ENCODE measurements around the gene MDFIC.

DNA sequence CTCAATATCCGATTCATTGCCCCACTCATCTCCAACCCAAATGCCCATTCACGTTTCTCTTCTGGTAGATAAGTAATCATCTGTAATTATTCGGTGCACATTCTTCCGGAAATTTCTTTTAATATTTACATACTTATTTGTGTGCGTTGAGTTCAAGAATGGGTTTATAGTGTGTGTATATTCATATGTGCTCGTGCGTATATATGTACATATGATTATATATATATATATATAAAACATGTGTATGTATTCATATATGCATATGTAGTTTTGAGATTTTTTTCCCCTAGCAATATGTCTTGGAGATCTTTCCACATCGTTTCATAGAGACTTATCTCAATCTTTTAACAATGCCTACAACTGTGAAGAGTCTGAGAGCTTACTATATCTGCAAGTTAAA lies 118.2 kb downstream of the MDFIC start:
- TF ChIP-seq, protein P1, sequence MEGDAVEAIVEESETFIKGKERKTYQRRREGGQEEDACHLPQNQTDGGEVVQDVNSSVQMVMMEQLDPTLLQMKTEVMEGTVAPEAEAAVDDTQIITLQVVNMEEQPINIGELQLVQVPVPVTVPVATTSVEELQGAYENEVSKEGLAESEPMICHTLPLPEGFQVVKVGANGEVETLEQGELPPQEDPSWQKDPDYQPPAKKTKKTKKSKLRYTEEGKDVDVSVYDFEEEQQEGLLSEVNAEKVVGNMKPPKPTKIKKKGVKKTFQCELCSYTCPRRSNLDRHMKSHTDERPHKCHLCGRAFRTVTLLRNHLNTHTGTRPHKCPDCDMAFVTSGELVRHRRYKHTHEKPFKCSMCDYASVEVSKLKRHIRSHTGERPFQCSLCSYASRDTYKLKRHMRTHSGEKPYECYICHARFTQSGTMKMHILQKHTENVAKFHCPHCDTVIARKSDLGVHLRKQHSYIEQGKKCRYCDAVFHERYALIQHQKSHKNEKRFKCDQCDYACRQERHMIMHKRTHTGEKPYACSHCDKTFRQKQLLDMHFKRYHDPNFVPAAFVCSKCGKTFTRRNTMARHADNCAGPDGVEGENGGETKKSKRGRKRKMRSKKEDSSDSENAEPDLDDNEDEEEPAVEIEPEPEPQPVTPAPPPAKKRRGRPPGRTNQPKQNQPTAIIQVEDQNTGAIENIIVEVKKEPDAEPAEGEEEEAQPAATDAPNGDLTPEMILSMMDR (IDR thresholded peaks at IDR 0.05; ENCODE audit: low read depth, low read length, missing input control), result no peak
- TF ChIP-seq, protein P2, sequence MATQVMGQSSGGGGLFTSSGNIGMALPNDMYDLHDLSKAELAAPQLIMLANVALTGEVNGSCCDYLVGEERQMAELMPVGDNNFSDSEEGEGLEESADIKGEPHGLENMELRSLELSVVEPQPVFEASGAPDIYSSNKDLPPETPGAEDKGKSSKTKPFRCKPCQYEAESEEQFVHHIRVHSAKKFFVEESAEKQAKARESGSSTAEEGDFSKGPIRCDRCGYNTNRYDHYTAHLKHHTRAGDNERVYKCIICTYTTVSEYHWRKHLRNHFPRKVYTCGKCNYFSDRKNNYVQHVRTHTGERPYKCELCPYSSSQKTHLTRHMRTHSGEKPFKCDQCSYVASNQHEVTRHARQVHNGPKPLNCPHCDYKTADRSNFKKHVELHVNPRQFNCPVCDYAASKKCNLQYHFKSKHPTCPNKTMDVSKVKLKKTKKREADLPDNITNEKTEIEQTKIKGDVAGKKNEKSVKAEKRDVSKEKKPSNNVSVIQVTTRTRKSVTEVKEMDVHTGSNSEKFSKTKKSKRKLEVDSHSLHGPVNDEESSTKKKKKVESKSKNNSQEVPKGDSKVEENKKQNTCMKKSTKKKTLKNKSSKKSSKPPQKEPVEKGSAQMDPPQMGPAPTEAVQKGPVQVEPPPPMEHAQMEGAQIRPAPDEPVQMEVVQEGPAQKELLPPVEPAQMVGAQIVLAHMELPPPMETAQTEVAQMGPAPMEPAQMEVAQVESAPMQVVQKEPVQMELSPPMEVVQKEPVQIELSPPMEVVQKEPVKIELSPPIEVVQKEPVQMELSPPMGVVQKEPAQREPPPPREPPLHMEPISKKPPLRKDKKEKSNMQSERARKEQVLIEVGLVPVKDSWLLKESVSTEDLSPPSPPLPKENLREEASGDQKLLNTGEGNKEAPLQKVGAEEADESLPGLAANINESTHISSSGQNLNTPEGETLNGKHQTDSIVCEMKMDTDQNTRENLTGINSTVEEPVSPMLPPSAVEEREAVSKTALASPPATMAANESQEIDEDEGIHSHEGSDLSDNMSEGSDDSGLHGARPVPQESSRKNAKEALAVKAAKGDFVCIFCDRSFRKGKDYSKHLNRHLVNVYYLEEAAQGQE (IDR thresholded peaks at IDR 0.05), result no peak
- TF ChIP-seq SP1 (IDR thresholded peaks at IDR 0.05) (no peak), JUND (IDR thresholded peaks at IDR 0.05) (no peak), TAF1 (conservative IDR thresholded peaks at IDR 0.05) (no peak), NR2F2 (IDR thresholded peaks at IDR 0.05) (no peak), MAX (IDR thresholded peaks at IDR 0.05) (no peak), RAD21 (IDR thresholded peaks at IDR 0.05) (no peak), RXRA (IDR thresholded peaks at IDR 0.05) (no peak), YY1 (IDR thresholded peaks at IDR 0.05) (no peak), EGR1 (IDR thresholded peaks at IDR 0.05; ENCODE audit: low read depth in 2 of 2) (no peak)
- TF ChIP-seq, protein P3, sequence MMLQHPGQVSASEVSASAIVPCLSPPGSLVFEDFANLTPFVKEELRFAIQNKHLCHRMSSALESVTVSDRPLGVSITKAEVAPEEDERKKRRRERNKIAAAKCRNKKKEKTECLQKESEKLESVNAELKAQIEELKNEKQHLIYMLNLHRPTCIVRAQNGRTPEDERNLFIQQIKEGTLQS (IDR thresholded peaks at IDR 0.05), result no peak
- TF ChIP-seq, protein P4, sequence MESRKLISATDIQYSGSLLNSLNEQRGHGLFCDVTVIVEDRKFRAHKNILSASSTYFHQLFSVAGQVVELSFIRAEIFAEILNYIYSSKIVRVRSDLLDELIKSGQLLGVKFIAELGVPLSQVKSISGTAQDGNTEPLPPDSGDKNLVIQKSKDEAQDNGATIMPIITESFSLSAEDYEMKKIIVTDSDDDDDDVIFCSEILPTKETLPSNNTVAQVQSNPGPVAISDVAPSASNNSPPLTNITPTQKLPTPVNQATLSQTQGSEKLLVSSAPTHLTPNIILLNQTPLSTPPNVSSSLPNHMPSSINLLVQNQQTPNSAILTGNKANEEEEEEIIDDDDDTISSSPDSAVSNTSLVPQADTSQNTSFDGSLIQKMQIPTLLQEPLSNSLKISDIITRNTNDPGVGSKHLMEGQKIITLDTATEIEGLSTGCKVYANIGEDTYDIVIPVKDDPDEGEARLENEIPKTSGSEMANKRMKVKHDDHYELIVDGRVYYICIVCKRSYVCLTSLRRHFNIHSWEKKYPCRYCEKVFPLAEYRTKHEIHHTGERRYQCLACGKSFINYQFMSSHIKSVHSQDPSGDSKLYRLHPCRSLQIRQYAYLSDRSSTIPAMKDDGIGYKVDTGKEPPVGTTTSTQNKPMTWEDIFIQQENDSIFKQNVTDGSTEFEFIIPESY (IDR thresholded peaks at IDR 0.05), result no peak

Measured in liver (tissue), 3 donors.